Measurements from ENCODE around the gene GPANK1.

The GPANK1 gene

GRCh38 chr6:31643818-31644454 lies 20.9 kb downstream of the GPANK1 start:
- peaks cover 0 to 19% (median 12%) of the 10 kb centered on the region in 10 experiments; a peak in 11 of 20 replicates for H3K4me1 ChIP-seq
- no peak overlapping the region for H3K27ac ChIP-seq
- 0 out of 22 replicates have a peak overlapping the region, but pooled peaks of 1 of the 11 experiments have one; percentile 8 for H3K9ac ChIP-seq
- no peak overlapping the region for H3K4me2 ChIP-seq
- no peak for TF ChIP-seq Cebpa-rat (IDR thresholded peaks at IDR 0.05)
- peaks cover 96 to 100% (median 98%) of the 10 kb centered on the region in 11 experiments for H3K36me3 ChIP-seq
- H3K9me3 ChIP-seq (replicated peaks in 1 of 11): no peaks in the 10 kb centered on the region
- no peaks in the 10 kb centered on the region for H3K27me3 ChIP-seq
- H4K20me1 ChIP-seq: peaks cover 14 to 76% (median 63%) of the 10 kb centered on the region in 11 experiments; a peak in 21 of 22 replicates
- no peak overlapping the region for H3K4me3 ChIP-seq

GRCh38 chr6:31642798-31643570 lies 21.8 kb downstream of the GPANK1 start:
- Histone ChIP-seq H3K27me3 (no peaks in the 10 kb centered on the region), H3K9ac (peak overlapping the region in 5 of 11 experiments; percentile 14 to 33 (median 22); a peak in 4 of 22 replicates), H3K36me3 (peaks cover 95 to 100% (median 98%) of the 10 kb centered on the region in 11 experiments), H4K20me1 (peaks cover 17 to 80% (median 65%) of the 10 kb centered on the region in 11 experiments; a peak in 21 of 22 replicates), H3K4me2 (no peak overlapping the region), H3K4me3 (no peak overlapping the region), H3K27ac (no peak overlapping the region), H3K4me1 (peaks cover 0 to 23% (median 12%) of the 10 kb centered on the region in 10 experiments; a peak in 11 of 20 replicates), H3K9me3 (replicated peaks in 1 of 11) (no peaks in the 10 kb centered on the region)
- no peak for TF ChIP-seq Cebpa-rat (IDR thresholded peaks at IDR 0.05)

- Histone ChIP-seq H3K27me3 (no peaks in the 10 kb centered on the region), H3K27ac (no peak overlapping the region), H3K4me3 (no peak overlapping the region), H3K36me3 (peaks cover 96 to 99% (median 97%) of the 10 kb centered on the region in 11 experiments), H3K9me3 (replicated peaks in 1 of 11) (no peaks in the 10 kb centered on the region), H3K9ac (peak overlapping the region in 3 of 11 experiments; percentile 12 to 22 (median 15); a peak in 3 of 22 replicates), H3K4me1 (peaks cover 8 to 23% (median 12%) of the 10 kb centered on the region in 10 experiments; a peak in 14 of 20 replicates), H4K20me1 (peaks cover 26 to 91% (median 78%) of the 10 kb centered on the region in 11 experiments; a peak in 21 of 22 replicates), H3K4me2 (no peak overlapping the region)
- no peak for TF ChIP-seq Cebpa-rat (IDR thresholded peaks at IDR 0.05)
Measured at GRCh38 chr6:31641370-31641769, 23.4 kb downstream of the GPANK1 start.

GRCh38 chr6:31640612-31641011 lies 24.2 kb downstream of the GPANK1 start:
- peak overlapping the region in 1 of 11 experiments; percentile 42; a peak in 1 of 22 replicates for H3K4me2 ChIP-seq
- H3K27me3 ChIP-seq: no peaks in the 10 kb centered on the region
- H3K4me1 ChIP-seq: peaks cover 8 to 23% (median 12%) of the 10 kb centered on the region in 10 experiments; a peak in 14 of 20 replicates
- no peaks in the 10 kb centered on the region for H3K9me3 ChIP-seq (replicated peaks in 1 of 11)
- TF ChIP-seq Cebpa-rat (IDR thresholded peaks at IDR 0.05): no peak
- H3K36me3 ChIP-seq: peaks cover 96 to 99% (median 97%) of the 10 kb centered on the region in 11 experiments
- H3K9ac ChIP-seq: peak overlapping the region in 5 of 11 experiments; percentile 1 to 34 (median 8); a peak in 2 of 22 replicates
- peak overlapping the region in 2 of 11 experiments; percentile 10 to 39; a peak in 2 of 22 replicates for H3K27ac ChIP-seq
- no peak overlapping the region for H3K4me3 ChIP-seq
- peaks cover 33 to 93% (median 79%) of the 10 kb centered on the region in 11 experiments; a peak in 21 of 22 replicates for H4K20me1 ChIP-seq

- Histone ChIP-seq H3K9me3 (replicated peaks in 1 of 11) (no peaks in the 10 kb centered on the region), H3K9ac (peak overlapping the region in 6 of 11 experiments; percentile 1 to 51 (median 8); a peak in 5 of 22 replicates), H3K4me2 (peak overlapping the region in 5 of 11 experiments; percentile 10 to 45 (median 29); a peak in 6 of 22 replicates), H3K27ac (peak overlapping the region in 6 of 11 experiments; percentile 1 to 39 (median 14); a peak in 6 of 22 replicates), H3K36me3 (peaks cover 96 to 99% (median 97%) of the 10 kb centered on the region in 11 experiments), H4K20me1 (peaks cover 37 to 94% (median 83%) of the 10 kb centered on the region in 11 experiments; a peak in 21 of 22 replicates), H3K4me1 (peaks cover 8 to 23% (median 12%) of the 10 kb centered on the region in 10 experiments; a peak in 14 of 20 replicates), H3K27me3 (no peaks in the 10 kb centered on the region), H3K4me3 (no peak overlapping the region)
- no peak for TF ChIP-seq Cebpa-rat (IDR thresholded peaks at IDR 0.05)
Measured at GRCh38 chr6:31639449-31639861, 25.3 kb downstream of the GPANK1 start.

GRCh38 chr6:31639043-31639442 lies 25.8 kb downstream of the GPANK1 start:
- Histone ChIP-seq H3K27ac (peak overlapping the region in 5 of 11 experiments; percentile 1 to 39 (median 17); a peak in 5 of 22 replicates), H4K20me1 (peaks cover 39 to 94% (median 83%) of the 10 kb centered on the region in 11 experiments; a peak in 21 of 22 replicates), H3K9me3 (replicated peaks in 1 of 11) (no peaks in the 10 kb centered on the region), H3K4me1 (peaks cover 8 to 23% (median 12%) of the 10 kb centered on the region in 10 experiments; a peak in 14 of 20 replicates), H3K27me3 (no peaks in the 10 kb centered on the region), H3K9ac (peak overlapping the region in 2 of 11 experiments; percentile 8 to 12; a peak in 2 of 22 replicates), H3K36me3 (peaks cover 96 to 99% (median 97%) of the 10 kb centered on the region in 11 experiments), H3K4me3 (no peak overlapping the region), H3K4me2 (peak overlapping the region in 3 of 11 experiments; percentile 29 to 45 (median 42); a peak in 4 of 22 replicates)
- no peak for TF ChIP-seq Cebpa-rat (IDR thresholded peaks at IDR 0.05)

- peaks cover 8 to 23% (median 12%) of the 10 kb centered on the region in 10 experiments; a peak in 14 of 20 replicates for H3K4me1 ChIP-seq
- H3K9ac ChIP-seq: 0 out of 22 replicates have a peak overlapping the region, but pooled peaks of 1 of the 11 experiments have one; percentile 15
- H3K4me3 ChIP-seq: no peak overlapping the region
- no peak for TF ChIP-seq Cebpa-rat (IDR thresholded peaks at IDR 0.05)
- H4K20me1 ChIP-seq: peaks cover 56 to 98% (median 95%) of the 10 kb centered on the region in 11 experiments; a peak in 21 of 22 replicates
- H3K27me3 ChIP-seq: no peaks in the 10 kb centered on the region
- peak overlapping the region in 2 of 11 experiments; percentile 30 to 36; a peak in 2 of 22 replicates for H3K4me2 ChIP-seq
- no peaks in the 10 kb centered on the region for H3K9me3 ChIP-seq (replicated peaks in 1 of 11)
- peaks cover 98 to 99% (median 98%) of the 10 kb centered on the region in 11 experiments for H3K36me3 ChIP-seq
- no peak overlapping the region for H3K27ac ChIP-seq
Measured at GRCh38 chr6:31636698-31637596, 27.9 kb downstream of the GPANK1 start.
